HEK293 (cell line): ENCODE results near the gene LIME1.

Experiments used
- BCL11A ChIP-seq: fragments of 450-650 bp; formaldehyde crosslinking; IDR thresholded peaks from 2 replicates; pipeline ENCODE4 v1.5.1; 2016; ENCODE audit warnings: low read depth, missing biosample characterization, missing genetic modification characterization
- BCL11B ChIP-seq: fragments of 450-650 bp; formaldehyde crosslinking; IDR thresholded peaks from 2 replicates; pipeline ENCODE4 v1.5.1; 2016; ENCODE audit warnings: low read depth, missing biosample characterization, missing genetic modification characterization
- HIC1 ChIP-seq: fragments of 450-650 bp; formaldehyde crosslinking; IDR thresholded peaks from 2 replicates; pipeline ENCODE4 v1.5.1; 2016; ENCODE audit warnings: missing biosample characterization, missing genetic modification characterization
- KLF1 ChIP-seq: fragments of 450-650 bp; formaldehyde crosslinking; IDR thresholded peaks from 2 replicates; pipeline ENCODE4 v1.5.1; 2016; ENCODE audit warnings: missing biosample characterization, missing genetic modification characterization
- KLF16 ChIP-seq: fragments of 450-650 bp; formaldehyde crosslinking; IDR thresholded peaks from 2 replicates; pipeline ENCODE4 v1.5.1; 2017; ENCODE audit warnings: missing biosample characterization, missing genetic modification characterization
- KLF7 ChIP-seq: fragments of 450-650 bp; formaldehyde crosslinking; IDR thresholded peaks from 2 replicates; pipeline ENCODE4 v1.5.1; 2016; ENCODE audit warnings: missing biosample characterization, missing genetic modification characterization, borderline replicate concordance
- REST ChIP-seq: fragments of 450-650 bp; formaldehyde crosslinking; IDR thresholded peaks from 2 replicates; pipeline ENCODE4 v1.5.1; 2016; ENCODE audit warnings: missing biosample characterization, missing genetic modification characterization
- SCRT1 ChIP-seq: fragments of 450-650 bp; formaldehyde crosslinking; IDR thresholded peaks from 2 replicates; pipeline ENCODE4 v1.5.1; 2016; ENCODE audit warnings: missing biosample characterization, missing genetic modification characterization, borderline replicate concordance
- SETDB1 ChIP-seq: IDR thresholded peaks from one replicate; pipeline ENCODE4 v1.6.1; 2017; ENCODE audit warnings: mild to moderate bottlenecking, low read length, moderate library complexity, mixed read lengths; ENCODE audit not compliant: insufficient read length
- ZBTB21 ChIP-seq: fragments of 450-650 bp; formaldehyde crosslinking; IDR thresholded peaks from 2 replicates; pipeline ENCODE4 v1.5.1; 2017; ENCODE audit warnings: missing biosample characterization, missing genetic modification characterization
- ZNF19 ChIP-seq: fragments of 450-650 bp; formaldehyde crosslinking; IDR thresholded peaks from 2 replicates; pipeline ENCODE4; 2016; ENCODE audit warnings: missing biosample characterization, missing genetic modification characterization, low read depth
- ZNF202 ChIP-seq: fragments of 450-650 bp; formaldehyde crosslinking; IDR thresholded peaks from 2 replicates; pipeline ENCODE4 v1.5.1; 2016; ENCODE audit warnings: missing biosample characterization, missing genetic modification characterization, borderline replicate concordance
- ZNF24 ChIP-seq: fragments of 450-650 bp; formaldehyde crosslinking; IDR thresholded peaks from 2 replicates; pipeline ENCODE4 v1.5.1; 2016; ENCODE audit warnings: missing biosample characterization, missing genetic modification characterization
- ZNF324 ChIP-seq: fragments of 450-650 bp; formaldehyde crosslinking; IDR thresholded peaks from 2 replicates; pipeline ENCODE4 v1.5.1; 2016; ENCODE audit warnings: missing biosample characterization, missing genetic modification characterization
- ZNF404 ChIP-seq: fragments of 450-650 bp; formaldehyde crosslinking; IDR thresholded peaks from 2 replicates; pipeline ENCODE4 v1.5.1; 2017; ENCODE audit warnings: missing biosample characterization, missing genetic modification characterization
- ZNF473 ChIP-seq: fragments of 450-650 bp; formaldehyde crosslinking; IDR thresholded peaks from 2 replicates; pipeline ENCODE4 v1.5.1; 2017; ENCODE audit warnings: missing biosample characterization, missing genetic modification characterization
- ZNF518A ChIP-seq: fragments of 450-650 bp; formaldehyde crosslinking; conservative IDR thresholded peaks from 2 replicates; pipeline ENCODE4 v1.5.1; 2016; ENCODE audit warnings: low read depth, missing biosample characterization, missing genetic modification characterization
- ZNF529 ChIP-seq: fragments of 450-650 bp; formaldehyde crosslinking; IDR thresholded peaks from 2 replicates; pipeline ENCODE4 v1.5.1; 2017; ENCODE audit warnings: missing genetic modification characterization, missing biosample characterization; ENCODE audit not compliant: insufficient replicate concordance
- ZNF549 ChIP-seq: fragments of 450-650 bp; IDR thresholded peaks from 2 replicates; pipeline ENCODE4 v1.5.1; 2018; ENCODE audit warnings: missing biosample characterization, missing genetic modification characterization, mild to moderate bottlenecking, inconsistent platforms, moderate library complexity
- ZNF704 ChIP-seq: fragments of 450-650 bp; formaldehyde crosslinking; IDR thresholded peaks from 2 replicates; pipeline ENCODE4 v1.5.1; 2016; ENCODE audit warnings: missing biosample characterization, missing genetic modification characterization
- ZNF843 ChIP-seq: fragments of 450-650 bp; formaldehyde crosslinking; IDR thresholded peaks from 2 replicates; pipeline ENCODE4 v1.5.1; 2016; ENCODE audit warnings: missing biosample characterization, missing genetic modification characterization
- TF ChIP-seq, protein P1 (sequence below): fragments of 450-650 bp; formaldehyde crosslinking; IDR thresholded peaks from 2 replicates; pipeline ENCODE4 v1.5.1; 2016; ENCODE audit warnings: missing biosample characterization, missing genetic modification characterization
- TF ChIP-seq, protein P2 (sequence below): fragments of 450-650 bp; formaldehyde crosslinking; IDR thresholded peaks from 2 replicates; pipeline ENCODE4 v1.5.1; 2016; ENCODE audit warnings: missing biosample characterization, missing genetic modification characterization

The LIME1 gene

DNA sequence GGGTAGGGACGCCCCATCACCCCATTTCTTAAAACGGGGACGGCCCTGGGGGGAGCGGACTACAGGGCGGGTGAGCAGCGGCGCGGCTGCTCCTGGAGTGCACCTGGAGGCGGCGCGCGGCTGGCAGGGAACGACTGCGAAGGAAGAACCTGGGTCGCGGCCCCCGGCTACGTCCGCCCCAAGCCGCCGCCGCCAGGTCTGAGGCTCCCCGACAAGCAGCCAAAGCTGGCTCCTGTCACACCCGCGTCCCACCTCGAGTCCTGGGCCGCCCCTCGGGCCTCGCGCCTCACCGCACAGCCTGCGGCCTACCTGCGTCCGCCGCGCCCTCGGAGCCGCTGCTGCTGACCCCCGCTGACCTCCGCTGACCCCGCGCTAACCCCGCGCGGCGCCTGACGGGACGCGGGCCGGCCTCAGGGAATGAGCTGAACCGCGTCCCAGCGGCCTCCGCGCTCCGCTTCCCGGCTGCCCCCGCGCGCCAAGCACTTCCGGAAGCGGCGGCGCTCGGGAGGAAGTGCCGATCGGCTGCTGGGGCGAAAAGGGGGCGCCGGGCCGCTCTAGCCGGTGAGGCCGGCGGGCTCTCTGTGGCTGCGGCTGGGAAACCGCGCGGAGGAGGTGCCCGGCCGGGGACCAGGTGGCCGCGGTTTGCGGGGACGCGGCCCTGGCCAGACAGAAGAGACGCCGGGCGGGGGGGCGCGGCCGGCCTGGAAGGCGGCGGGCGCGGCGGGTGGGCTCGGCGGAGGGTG lies 28.7 kb upstream of the LIME1 start, which contains the start of the genes ARFRP1 and ZGPAT (continued):
- TF ChIP-seq REST (tag by site-specific recombination) (peak; percentile 21; the same call in 1 of the 2 replicates), KLF16 (peak; percentile 74; the same call in 1 of the 2 replicates), ZNF518A (tag by site-specific recombination) (peak; percentile 78), SCRT1 (tag by site-specific recombination) (no peak), KLF7 (no peak), HIC1 (tag by site-specific recombination) (no peak), ZNF704 (tag by site-specific recombination) (0 out of 2 replicates have a peak, but pooled peaks have one; percentile 17), ZNF202 (no peak), BCL11A (tag by site-specific recombination) (peak; percentile 84), ZNF19 (tag by site-specific recombination) (no peak), ZNF24 (tag by site-specific recombination) (no peak), ZNF324 (no peak), SETDB1 (no peak), ZNF529 (tag by site-specific recombination) (no peak), ZNF549 (tag by site-specific recombination) (no peak), BCL11B (peak; percentile 91; the same call in 1 of the 2 replicates), ZNF843 (no peak), ZNF404 (no peak), KLF1 (peak; percentile 11; the same call in 1 of the 2 replicates), ZBTB21 (tag by site-specific recombination) (no peak), ZNF473 (tag by site-specific recombination) (no peak)
- TF ChIP-seq, protein P1, sequence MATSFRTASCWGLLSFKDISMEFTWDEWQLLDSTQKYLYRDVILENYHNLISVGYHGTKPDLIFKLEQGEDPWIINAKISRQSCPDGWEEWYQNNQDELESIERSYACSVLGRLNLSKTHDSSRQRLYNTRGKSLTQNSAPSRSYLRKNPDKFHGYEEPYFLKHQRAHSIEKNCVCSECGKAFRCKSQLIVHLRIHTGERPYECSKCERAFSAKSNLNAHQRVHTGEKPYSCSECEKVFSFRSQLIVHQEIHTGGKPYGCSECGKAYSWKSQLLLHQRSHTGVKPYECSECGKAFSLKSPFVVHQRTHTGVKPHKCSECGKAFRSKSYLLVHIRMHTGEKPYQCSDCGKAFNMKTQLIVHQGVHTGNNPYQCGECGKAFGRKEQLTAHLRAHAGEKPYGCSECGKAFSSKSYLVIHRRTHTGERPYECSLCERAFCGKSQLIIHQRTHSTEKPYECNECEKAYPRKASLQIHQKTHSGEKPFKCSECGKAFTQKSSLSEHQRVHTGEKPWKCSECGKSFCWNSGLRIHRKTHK (tag by site-specific recombination): no peak
- TF ChIP-seq, protein P2, sequence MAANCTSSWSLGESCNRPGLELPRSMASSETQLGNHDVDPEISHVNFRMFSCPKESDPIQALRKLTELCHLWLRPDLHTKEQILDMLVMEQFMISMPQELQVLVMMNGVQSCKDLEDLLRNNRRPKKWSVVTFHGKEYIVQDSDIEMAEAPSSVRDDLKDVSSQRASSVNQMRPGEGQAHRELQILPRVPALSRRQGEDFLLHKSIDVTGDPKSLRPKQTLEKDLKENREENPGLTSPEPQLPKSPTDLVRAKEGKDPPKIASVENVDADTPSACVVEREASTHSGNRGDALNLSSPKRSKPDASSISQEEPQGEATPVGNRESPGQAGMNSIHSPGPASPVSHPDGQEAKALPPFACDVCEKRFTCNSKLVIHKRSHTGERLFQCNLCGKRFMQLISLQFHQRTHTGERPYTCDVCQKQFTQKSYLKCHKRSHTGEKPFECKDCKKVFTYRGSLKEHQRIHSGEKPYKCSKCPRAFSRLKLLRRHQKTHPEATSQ: 0 out of 2 replicates have a peak, but pooled peaks have one; percentile 22
